ENCODE results near the gene PPFIA4. TPM values are rescaled to one million over a fixed set of nuclear protein-coding genes. Genes with fewer than 3 reads are reported as not detected.

PPFIA4 gene
- polyA plus RNA-seq, 1 donor (not counting 4 experiments of a cell fraction or from before 2014, with no cell fraction given) = 2.3 TPM

GRCh38 chr1:203128431-203128715 lies 102.1 kb downstream of the PPFIA4 start:
- Histone ChIP-seq H3K79me2 (ENCODE audit: control insufficient read depth, insufficient read depth, low read length) (no peaks in the 10 kb centered on the region), H3K9me3 (ENCODE audit: control insufficient read depth, low read depth, low read length) (no peaks in the 10 kb centered on the region), H3K27me3 (ENCODE audit: control insufficient read depth, extremely low read depth, insufficient read depth, low read length) (peaks cover 56% of the 10 kb centered on the region), H3K4me3 (ENCODE audit: control insufficient read depth in 2 of 3, extremely low read depth in 1 of 3, insufficient read depth in 2 of 3, low read depth in 1 of 3, low read length in 3 of 3) (peak overlapping the region in 2 of 3 experiments; percentile 15 to 49), H4K20me1 (ENCODE audit: control insufficient read depth, extremely low read depth, insufficient read depth, low read length) (no peaks in the 10 kb centered on the region), H3K36me3 (ENCODE audit: control insufficient read depth in 2 of 2, extremely low read depth in 1 of 2, insufficient read depth in 2 of 2, low read length in 2 of 2) (no peaks in the 10 kb centered on the region), H3K9me1 (ENCODE audit: control insufficient read depth, extremely low read depth, insufficient read depth, low read length) (no peaks in the 10 kb centered on the region), H3K9ac (ENCODE audit: control insufficient read depth, extremely low read depth, insufficient read depth, low read length) (peak overlapping the region; percentile 4), H3K27ac (ENCODE audit: control insufficient read depth, insufficient read depth, low read length) (no peak overlapping the region), H2AFZ (ENCODE audit: control insufficient read depth, low read length) (no peak overlapping the region), H3K4me1 (ENCODE audit: control insufficient read depth, extremely low read depth, insufficient read depth, low read length) (peaks cover 5% of the 10 kb centered on the region), H3K4me2 (ENCODE audit: control insufficient read depth, extremely low read depth, insufficient read depth, low read depth, low read length) (peak overlapping the region; percentile 74)
- FAIRE-seq (no peak), DNase-seq (ENCODE audit: low read depth, low spot score) (no peak)
- dilution Hi-C loops (cut with MboI; ENCODE audit: extremely low pct_ligation_motif_present, low sequenced_read_pairs) = no loop called here
- TF ChIP-seq CTCF (optimal IDR thresholded peaks at IDR 0.05 in 1 of 3, IDR thresholded peaks at IDR 0.05 in 1 of 3, conservative IDR thresholded peaks at IDR 0.05 in 1 of 3; ENCODE audit: extremely low read depth in 1 of 3, insufficient read depth in 2 of 3, low read length in 3 of 3) (no peak), EZH2 (IDR thresholded peaks at IDR 0.05; ENCODE audit: low read length) (no peak)

Other genes starting within 250 kb of the PPFIA4 start
- gene KDM5B, start 218.1 kb upstream of the PPFIA4 start, polyA plus RNA-seq = 57.6 to 60.1 TPM (median 59.9 TPM) in 3 replicates
- 1.6 to 3.5 TPM (median 2.3 TPM) in 3 replicates for gene PCAT6, start 215.5 kb upstream of the PPFIA4 start, polyA plus RNA-seq
- gene RABIF, start 137.3 kb upstream of the PPFIA4 start, polyA plus RNA-seq = 14.8 to 17.4 TPM (median 16.6 TPM) in 3 replicates
- 26.4 to 32.3 TPM (median 28.6 TPM) in 3 replicates for gene KLHL12, start 99.3 kb upstream of the PPFIA4 start, polyA plus RNA-seq
- 223 to 336 TPM (median 260 TPM) in 3 replicates for gene ADIPOR1, start 68.2 kb upstream of the PPFIA4 start, polyA plus RNA-seq
- gene CYB5R1, start 59.2 kb upstream of the PPFIA4 start, polyA plus RNA-seq = 199 to 336 TPM (median 232 TPM) in 3 replicates
- gene TMEM183A, start 19.1 kb upstream of the PPFIA4 start, polyA plus RNA-seq = 87.4 to 91.8 TPM (median 88.2 TPM) in 3 replicates
- gene MYOG, start 59.5 kb downstream of the PPFIA4 start, polyA plus RNA-seq = not detected in 3 replicates
- 0.07 to 0.10 TPM (median 0.09 TPM) in 3 replicates for gene ADORA1, start 101.2 kb downstream of the PPFIA4 start, polyA plus RNA-seq
- gene MYBPH, start 149.3 kb downstream of the PPFIA4 start, polyA plus RNA-seq = not detected in 3 replicates
- 0.11 to 1.2 TPM (median 0.20 TPM) in 3 replicates for gene CHI3L1, start 160.2 kb downstream of the PPFIA4 start, polyA plus RNA-seq
- gene CHIT1, start 203.2 kb downstream of the PPFIA4 start, polyA plus RNA-seq = 0.14 TPM in 1 of 3 replicates, not detected in the others